Neuronal stem cell (in vitro differentiated cells): ENCODE data around the gene MYO1B.
A peak's percentile ranks its signal among the peaks of the same experiment; 100 is the strongest.

Experiments
- DNase-seq: peaks from one replicate; pipeline ENCODE4 v3.0.0-alpha.2; 2013; ENCODE audit warnings: low spot score
- H2AFZ ChIP-seq: one replicate; pipeline ENCODE4 v1.6.1; 2013; ENCODE audit warnings: mild to moderate bottlenecking, low read length, inconsistent platforms
- H2AK5ac ChIP-seq: 2 replicates; pipeline ENCODE4 v1.6.1; 2013; ENCODE audit warnings: low read depth, mild to moderate bottlenecking, inconsistent platforms, low read length, moderate library complexity, mixed read lengths
- H2BK120ac ChIP-seq: 2 replicates; pipeline ENCODE4 v1.6.1; 2013; ENCODE audit warnings: low read depth, mild to moderate bottlenecking, inconsistent platforms, low read length, moderate library complexity, mixed read lengths
- H2BK12ac ChIP-seq: one replicate; pipeline ENCODE4 v1.6.1; 2013; ENCODE audit warnings: low read length, inconsistent platforms
- H2BK15ac ChIP-seq: 2 replicates; pipeline ENCODE4 v1.6.1; 2013; ENCODE audit warnings: mild to moderate bottlenecking, low read length, inconsistent platforms, mixed read lengths
- H2BK5ac ChIP-seq: one replicate; pipeline ENCODE4 v1.6.1; 2013; ENCODE audit warnings: inconsistent platforms, mild to moderate bottlenecking, low read length, moderate library complexity
- H3K14ac ChIP-seq: one replicate; pipeline ENCODE4 v1.6.1; 2013; ENCODE audit warnings: low read length, inconsistent platforms
- H3K18ac ChIP-seq: 2 replicates; pipeline ENCODE4 v1.6.1; 2013; ENCODE audit warnings: low read length, inconsistent platforms
- H3K23ac ChIP-seq: 2 replicates; pipeline ENCODE4 v1.6.1; 2013; ENCODE audit warnings: low read depth, mild to moderate bottlenecking, mixed read lengths, low read length, inconsistent platforms; ENCODE audit not compliant: poor library complexity
- H3K27ac ChIP-seq: replicated peaks from 3 replicates; pipeline ENCODE4 v1.5.1; 2013; ENCODE audit warnings: low read length, inconsistent platforms
- H3K27me3 ChIP-seq, 3 experiments: 2 replicates each; pipeline ENCODE4 v1.6.1; 2013; ENCODE audit warnings: low read length in 3 of 3, mild to moderate bottlenecking in 2 of 3, inconsistent platforms in 1 of 3, low read depth in 1 of 3, mixed read lengths in 1 of 3, moderate library complexity in 1 of 3; ENCODE audit not compliant: control insufficient read depth in 3 of 3, insufficient read depth in 3 of 3
- H3K36me3 ChIP-seq, 2 donors: replicated peaks in 1 of 2; 2 replicates each; pipeline ENCODE4 v1.6.1; 2013; ENCODE audit warnings: low read length in 2 of 2; ENCODE audit not compliant: control insufficient read depth in 2 of 2, insufficient read depth in 2 of 2
- H3K4ac ChIP-seq: 2 replicates; pipeline ENCODE4 v1.6.1; 2013; ENCODE audit warnings: inconsistent platforms, mild to moderate bottlenecking, low read length, moderate library complexity
- H3K4me1 ChIP-seq, 2 donors: 1 replicate in 1 of 2; 2 replicates in 1 of 2; pipeline ENCODE4 v1.6.1; 2013; ENCODE audit warnings: low read length in 2 of 2, low read depth in 1 of 2; ENCODE audit not compliant: control insufficient read depth in 2 of 2, insufficient read depth in 1 of 2
- H3K4me2 ChIP-seq: one replicate; pipeline ENCODE4 v1.6.1; 2013; ENCODE audit warnings: mild to moderate bottlenecking, low read length, inconsistent platforms; ENCODE audit not compliant: insufficient read depth, poor library complexity, severe bottlenecking
- H3K4me3 ChIP-seq, 2 donors: 2 replicates each; pipeline ENCODE4 v1.5.1; 2013; ENCODE audit warnings: low read length in 2 of 2, mild to moderate bottlenecking in 2 of 2, inconsistent platforms in 1 of 2, moderate library complexity in 1 of 2
- H3K79me1 ChIP-seq: one replicate; pipeline ENCODE4 v1.6.1; 2013; ENCODE audit warnings: low read depth, mild to moderate bottlenecking, inconsistent platforms, low read length, moderate library complexity
- H3K9ac ChIP-seq: one replicate; pipeline ENCODE4 v1.6.1; 2013; ENCODE audit warnings: mild to moderate bottlenecking, low read depth, low read length, inconsistent platforms; ENCODE audit not compliant: poor library complexity
- H3K9me3 ChIP-seq, 2 donors: replicated peaks in 1 of 2; 2 replicates each; pipeline versions ENCODE3 to v1.6.1; 2013; ENCODE audit warnings: low read length in 2 of 2, mild to moderate bottlenecking in 2 of 2, inconsistent platforms in 1 of 2, low read depth in 1 of 2, mixed read lengths in 1 of 2, moderate library complexity in 1 of 2; ENCODE audit not compliant: control insufficient read depth in 2 of 2, insufficient read depth in 1 of 2
- H4K8ac ChIP-seq: one replicate; pipeline ENCODE4 v1.6.1; 2013; ENCODE audit warnings: low read depth, mild to moderate bottlenecking, inconsistent platforms, low read length, moderate library complexity
- H4K91ac ChIP-seq: one replicate; pipeline ENCODE4 v1.6.1; 2013; ENCODE audit warnings: low read length, low read depth, mild to moderate bottlenecking, inconsistent platforms; ENCODE audit not compliant: poor library complexity
- WGBS, 2 donors: extraction: QIAGEN DNeasy Blood & Tissue Kit; methylation state at CpG; one replicate each; pipeline ENCODE4 v1.1.7; 2013; ENCODE audit warnings: missing lambda C conversion rate in 2 of 2, mixed read lengths in 1 of 2; ENCODE audit not compliant: insufficient read length in 2 of 2, insufficient replicate concordance in 1 of 2; ENCODE audit errors: extremely low coverage in 2 of 2; 5-methylcytosine and 5-hydroxymethylcytosine counted together

The MYO1B gene

DNA sequence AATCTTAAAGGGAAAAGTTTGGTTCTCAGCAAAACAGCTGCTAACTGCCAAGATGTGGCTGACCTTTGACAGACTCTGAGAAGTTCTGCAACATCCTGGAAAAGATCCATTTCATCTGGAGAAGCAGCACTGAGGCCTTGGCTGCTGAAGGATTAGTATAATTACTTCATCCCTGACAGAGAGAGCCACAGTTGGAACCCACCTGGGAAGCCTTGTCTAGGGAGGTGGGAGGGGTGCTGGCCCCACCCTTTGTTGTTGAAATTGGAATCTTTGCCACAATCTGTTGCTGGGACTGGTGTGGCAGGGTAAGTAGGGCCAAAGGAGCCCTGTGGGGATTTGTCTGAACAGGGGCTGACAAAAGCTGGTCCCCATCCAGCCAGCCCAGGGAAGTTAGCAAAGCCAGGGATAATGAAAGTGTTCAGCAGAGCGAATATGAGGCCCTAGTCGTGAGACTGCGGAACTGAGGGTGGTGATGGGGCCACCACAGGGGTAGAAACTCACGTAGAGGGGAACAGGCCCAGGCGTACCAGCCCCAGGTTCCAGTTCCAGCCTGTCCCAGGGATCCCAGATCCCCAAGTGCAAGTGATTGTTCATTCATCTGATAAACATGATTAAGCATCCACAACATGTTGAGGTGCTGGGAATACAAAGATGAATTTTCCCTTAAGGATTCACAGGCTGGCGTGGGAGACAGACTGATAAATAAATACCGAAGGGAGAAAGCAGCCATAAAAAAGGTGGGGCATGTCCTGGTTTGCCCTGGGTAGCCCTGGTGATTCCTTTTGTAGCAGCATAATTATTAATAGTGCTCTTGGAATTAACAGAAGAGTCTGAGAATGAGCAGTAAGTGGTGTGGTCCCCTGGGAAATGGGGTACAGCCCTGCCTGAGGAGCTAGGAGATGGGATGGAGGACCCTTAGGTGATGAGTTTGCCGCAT, 60.0 kb downstream of the MYO1B start:
- Histone ChIP-seq H4K8ac (no peak overlapping the region), H3K4me1 (peaks cover 0 to 11% of the 10 kb centered on the region in 2 donors), H2BK120ac (no peak overlapping the region), H3K27ac (peak overlapping the region; percentile 36), H2BK15ac (no peak overlapping the region), H3K9ac (no peak overlapping the region), H2BK5ac (no peak overlapping the region), H3K4ac (no peak overlapping the region), H3K79me1 (peaks cover 2% of the 10 kb centered on the region), H2AK5ac (no peak overlapping the region), H3K4me2 (no peak overlapping the region), H2AFZ (no peak overlapping the region), H3K18ac (no peak overlapping the region), H3K36me3 (peaks cover 2 to 9% of the 10 kb centered on the region in 2 donors), H3K4me3 (no peak overlapping the region), H3K14ac (no peak overlapping the region), H2BK12ac (no peak overlapping the region), H3K27me3 (no peaks in the 10 kb centered on the region), H3K23ac (no peak overlapping the region), H3K9me3 (no peaks in the 10 kb centered on the region), H4K91ac (no peak overlapping the region)
- no peak for DNase-seq
- WGBS, 2 donors = no CpG with 5 or more reads among the region's 8 CpGs

DNA sequence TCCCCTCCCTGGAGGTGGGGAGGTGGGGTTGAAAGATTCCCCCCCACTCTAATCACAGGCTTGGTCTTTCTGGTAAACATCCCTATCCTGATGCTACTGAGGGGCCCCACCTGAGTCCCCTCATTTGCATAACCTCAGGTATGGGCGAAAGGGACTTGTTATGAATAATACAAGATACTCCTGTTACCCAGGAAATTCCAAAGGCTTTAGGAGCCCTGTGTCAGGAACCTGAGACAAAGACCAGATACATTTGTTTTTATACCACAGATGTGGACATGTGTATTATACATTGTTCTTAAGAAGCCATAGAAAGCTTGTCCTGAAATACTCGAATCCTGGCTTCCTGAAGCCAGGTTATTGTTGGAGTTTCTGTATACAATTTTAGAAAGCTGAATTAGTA, 62.8 kb downstream of the MYO1B start:
- Histone ChIP-seq H2BK12ac (no peak overlapping the region), H2BK15ac (no peak overlapping the region), H3K36me3 (peaks cover 0 to 4% of the 10 kb centered on the region in 2 donors), H3K4me1 (peaks cover 0 to 10% of the 10 kb centered on the region in 2 donors), H2AFZ (no peak overlapping the region), H3K9me3 (no peaks in the 10 kb centered on the region), H3K18ac (no peak overlapping the region), H3K4me2 (no peak overlapping the region), H4K8ac (no peak overlapping the region), H3K9ac (no peak overlapping the region), H3K79me1 (peaks cover 2% of the 10 kb centered on the region), H3K4ac (no peak overlapping the region), H2BK120ac (no peak overlapping the region), H3K23ac (no peak overlapping the region), H3K27ac (no peak overlapping the region), H2BK5ac (no peak overlapping the region), H3K4me3 (no peak overlapping the region), H3K14ac (no peak overlapping the region), H4K91ac (no peak overlapping the region), H3K27me3 (no peaks in the 10 kb centered on the region), H2AK5ac (no peak overlapping the region)
- DNase-seq = no peak
- WGBS, 2 donors = no CpG with 5 or more reads among the region's 2 CpGs

DNA sequence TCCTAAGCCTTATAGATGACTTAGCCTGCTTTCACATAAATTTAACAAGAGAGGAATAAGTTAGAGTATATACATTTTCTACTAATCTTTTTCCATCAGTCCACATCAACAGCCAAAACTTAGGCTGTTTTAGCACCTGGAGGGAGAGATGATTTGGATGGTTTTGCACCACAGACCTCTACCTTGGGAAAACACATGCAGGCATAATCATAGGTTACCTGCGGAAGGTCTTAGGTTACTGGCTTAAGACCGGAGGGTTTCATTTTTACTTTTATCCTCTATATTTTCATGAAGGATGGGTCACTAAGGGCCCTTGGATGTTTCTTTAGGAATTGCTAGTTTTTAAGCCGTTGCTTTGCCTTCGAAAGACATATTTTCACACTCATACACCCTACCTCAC, 66.0 kb downstream of the MYO1B start:
- H2BK12ac ChIP-seq = no peak overlapping the region
- no peak overlapping the region for H2BK5ac ChIP-seq
- H2AK5ac ChIP-seq = no peak overlapping the region
- H2BK15ac ChIP-seq = no peak overlapping the region
- no peak overlapping the region for H2BK120ac ChIP-seq
- H3K4ac ChIP-seq = no peak overlapping the region
- no peaks in the 10 kb centered on the region for H3K9me3 ChIP-seq
- DNase-seq = no peak
- no peaks in the 10 kb centered on the region for H3K27me3 ChIP-seq
- H3K23ac ChIP-seq = no peak overlapping the region
- no peak overlapping the region for H3K9ac ChIP-seq
- no peak overlapping the region for H3K4me2 ChIP-seq
- no peak overlapping the region for H3K14ac ChIP-seq
- H3K4me3 ChIP-seq = no peak overlapping the region
- H3K18ac ChIP-seq = no peak overlapping the region
- H3K79me1 ChIP-seq = no peaks in the 10 kb centered on the region
- no peaks in the 10 kb centered on the region for H3K36me3 ChIP-seq
- H3K27ac ChIP-seq = no peak overlapping the region
- H2AFZ ChIP-seq = no peak overlapping the region
- H3K4me1 ChIP-seq = peaks cover 0 to 3% of the 10 kb centered on the region in 2 donors
- WGBS, 2 donors = no CpG with 5 or more reads among the region's 4 CpGs
- no peak overlapping the region for H4K91ac ChIP-seq
- H4K8ac ChIP-seq = no peak overlapping the region

DNA sequence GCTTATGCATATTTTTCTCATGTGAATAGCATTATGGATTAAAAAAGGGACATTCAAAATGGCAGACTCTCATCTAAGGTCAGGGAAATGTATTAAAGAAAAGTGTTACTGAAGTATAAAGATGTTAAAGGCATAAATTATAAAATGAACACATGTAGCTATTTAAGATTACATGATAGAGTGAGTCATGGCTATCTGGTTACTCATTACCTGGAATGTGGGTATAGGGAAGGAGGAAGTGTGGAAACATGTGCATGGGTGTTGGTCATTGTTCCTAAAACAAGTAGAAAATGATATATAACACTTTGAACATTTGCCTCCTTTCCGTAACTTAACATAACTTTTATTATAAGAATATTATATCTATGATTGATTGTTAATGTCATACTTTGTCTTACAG, 66.4 kb downstream of the MYO1B start:
- Histone ChIP-seq H3K18ac (no peak overlapping the region), H3K4me3 (no peak overlapping the region), H3K9me3 (no peaks in the 10 kb centered on the region), H3K36me3 (no peaks in the 10 kb centered on the region), H3K4ac (no peak overlapping the region), H3K23ac (no peak overlapping the region), H3K79me1 (no peaks in the 10 kb centered on the region), H2AK5ac (no peak overlapping the region), H2BK15ac (no peak overlapping the region), H2BK120ac (no peak overlapping the region), H3K9ac (no peak overlapping the region), H2AFZ (no peak overlapping the region), H3K27me3 (no peaks in the 10 kb centered on the region), H3K14ac (no peak overlapping the region), H2BK5ac (no peak overlapping the region), H3K4me1 (peaks cover 0 to 3% of the 10 kb centered on the region in 2 donors), H2BK12ac (no peak overlapping the region), H4K8ac (no peak overlapping the region), H4K91ac (no peak overlapping the region), H3K4me2 (no peak overlapping the region), H3K27ac (no peak overlapping the region)
- no peak for DNase-seq
- no CpG with 5 or more reads among the region's 1 CpG for WGBS, 2 donors
